ENCODE measurements around the gene C1orf159. TPM values are rescaled to one million over a fixed set of nuclear protein-coding genes. Genes with fewer than 3 reads are reported as not detected.

C1orf159 gene
- total RNA-seq, 1 experiment from 2014 or later, result 32.4 TPM

GRCh38 chr1:1083416-1084371, 32.2 kb downstream of the C1orf159 start:
- H3K36me3 Mint-ChIP-seq (ENCODE audit: insufficient read depth, unreplicated experiment), result peaks cover 42% of the 10 kb centered on the region
- H3K27ac Mint-ChIP-seq (ENCODE audit: unreplicated experiment), result no peak overlapping the region
- CTCF ChIA-PET, result no interaction called here
- intact Hi-C loops (cut with micrococcal nuclease; ENCODE audit: unreplicated experiment), result no loop called here
- no peaks in the 10 kb centered on the region for H3K27me3 Mint-ChIP-seq (ENCODE audit: unreplicated experiment)
- no peak for DNase-seq
- H3K4me1 Mint-ChIP-seq (ENCODE audit: low read depth, unreplicated experiment), result no peaks in the 10 kb centered on the region
- H3K4me3 Mint-ChIP-seq (ENCODE audit: low read depth, unreplicated experiment), result no peak overlapping the region
- no peaks in the 10 kb centered on the region for H3K9me3 Mint-ChIP-seq (ENCODE audit: low read depth, unreplicated experiment)
- TF ChIP-seq, protein P1, sequence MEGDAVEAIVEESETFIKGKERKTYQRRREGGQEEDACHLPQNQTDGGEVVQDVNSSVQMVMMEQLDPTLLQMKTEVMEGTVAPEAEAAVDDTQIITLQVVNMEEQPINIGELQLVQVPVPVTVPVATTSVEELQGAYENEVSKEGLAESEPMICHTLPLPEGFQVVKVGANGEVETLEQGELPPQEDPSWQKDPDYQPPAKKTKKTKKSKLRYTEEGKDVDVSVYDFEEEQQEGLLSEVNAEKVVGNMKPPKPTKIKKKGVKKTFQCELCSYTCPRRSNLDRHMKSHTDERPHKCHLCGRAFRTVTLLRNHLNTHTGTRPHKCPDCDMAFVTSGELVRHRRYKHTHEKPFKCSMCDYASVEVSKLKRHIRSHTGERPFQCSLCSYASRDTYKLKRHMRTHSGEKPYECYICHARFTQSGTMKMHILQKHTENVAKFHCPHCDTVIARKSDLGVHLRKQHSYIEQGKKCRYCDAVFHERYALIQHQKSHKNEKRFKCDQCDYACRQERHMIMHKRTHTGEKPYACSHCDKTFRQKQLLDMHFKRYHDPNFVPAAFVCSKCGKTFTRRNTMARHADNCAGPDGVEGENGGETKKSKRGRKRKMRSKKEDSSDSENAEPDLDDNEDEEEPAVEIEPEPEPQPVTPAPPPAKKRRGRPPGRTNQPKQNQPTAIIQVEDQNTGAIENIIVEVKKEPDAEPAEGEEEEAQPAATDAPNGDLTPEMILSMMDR (IDR thresholded peaks at IDR 0.05; ENCODE audit: unreplicated experiment), result no peak
- no TSS peak for BruUV-seq (replicated peaks)

GRCh38 chr1:1082776-1083415, 33.0 kb downstream of the C1orf159 start:
- Mint-ChIP-seq H3K9me3 (ENCODE audit: low read depth, unreplicated experiment) (no peaks in the 10 kb centered on the region), H3K36me3 (ENCODE audit: insufficient read depth, unreplicated experiment) (peaks cover 42% of the 10 kb centered on the region), H3K4me3 (ENCODE audit: low read depth, unreplicated experiment) (no peak overlapping the region), H3K4me1 (ENCODE audit: low read depth, unreplicated experiment) (no peaks in the 10 kb centered on the region), H3K27ac (ENCODE audit: unreplicated experiment) (no peak overlapping the region), H3K27me3 (ENCODE audit: unreplicated experiment) (no peaks in the 10 kb centered on the region)
- no peak for DNase-seq
- BruUV-seq (replicated peaks), result no TSS peak
- TF ChIP-seq, protein P1 (IDR thresholded peaks at IDR 0.05; ENCODE audit: unreplicated experiment), result no peak
- CTCF ChIA-PET, result no interaction called here
- intact Hi-C loops (cut with micrococcal nuclease; ENCODE audit: unreplicated experiment), result no loop called here

DNA sequence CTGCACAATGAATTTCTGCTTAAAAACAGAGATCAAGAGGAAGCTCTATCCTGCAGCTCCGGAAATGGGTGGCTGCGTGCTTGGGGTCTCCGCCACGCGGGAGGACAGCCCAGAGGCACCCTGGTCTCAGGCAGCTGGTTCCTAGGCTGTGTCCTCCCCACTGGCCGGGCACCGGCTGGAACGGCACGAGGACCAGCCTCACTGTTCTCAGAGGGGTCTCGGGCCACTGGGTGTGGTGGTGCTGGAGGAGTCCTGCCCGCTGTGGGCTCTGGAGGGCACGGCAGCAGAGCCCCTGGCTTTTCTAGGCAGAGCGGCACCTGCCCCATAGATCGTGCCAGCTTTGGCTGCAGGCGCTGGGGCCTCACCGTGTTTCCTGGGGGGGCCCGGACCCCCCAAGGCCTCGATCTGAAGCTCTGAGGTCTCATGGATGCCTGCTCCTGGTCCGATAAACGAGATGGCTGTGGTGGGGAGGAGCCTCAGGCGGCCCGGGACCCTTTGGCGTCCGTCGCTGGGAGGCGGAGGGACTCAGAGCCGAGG, 33.6 kb downstream of the C1orf159 start:
- Mint-ChIP-seq H3K4me3 (ENCODE audit: low read depth, unreplicated experiment) (no peak overlapping the region), H3K9me3 (ENCODE audit: low read depth, unreplicated experiment) (no peaks in the 10 kb centered on the region), H3K27ac (ENCODE audit: unreplicated experiment) (no peak overlapping the region), H3K36me3 (ENCODE audit: insufficient read depth, unreplicated experiment) (peaks cover 41% of the 10 kb centered on the region), H3K4me1 (ENCODE audit: low read depth, unreplicated experiment) (no peaks in the 10 kb centered on the region), H3K27me3 (ENCODE audit: unreplicated experiment) (no peaks in the 10 kb centered on the region)
- BruUV-seq (replicated peaks), result no TSS peak
- no peak for DNase-seq
- intact Hi-C loops (cut with micrococcal nuclease; ENCODE audit: unreplicated experiment), result no loop called here
- TF ChIP-seq, protein P1 (IDR thresholded peaks at IDR 0.05; ENCODE audit: unreplicated experiment), result no peak
- CTCF ChIA-PET, result no interaction called here

GRCh38 chr1:1081311-1082238, 34.3 kb downstream of the C1orf159 start:
- DNase-seq, result no peak
- H3K4me1 Mint-ChIP-seq (ENCODE audit: low read depth, unreplicated experiment), result no peaks in the 10 kb centered on the region
- BruUV-seq (replicated peaks), result no TSS peak
- H3K36me3 Mint-ChIP-seq (ENCODE audit: insufficient read depth, unreplicated experiment), result peaks cover 35% of the 10 kb centered on the region
- TF ChIP-seq, protein P1 (IDR thresholded peaks at IDR 0.05; ENCODE audit: unreplicated experiment), result no peak
- H3K27me3 Mint-ChIP-seq (ENCODE audit: unreplicated experiment), result no peaks in the 10 kb centered on the region
- CTCF ChIA-PET, result no interaction called here
- intact Hi-C loops (cut with micrococcal nuclease; ENCODE audit: unreplicated experiment), result no loop called here
- H3K27ac Mint-ChIP-seq (ENCODE audit: unreplicated experiment), result no peak overlapping the region
- H3K4me3 Mint-ChIP-seq (ENCODE audit: low read depth, unreplicated experiment), result no peak overlapping the region
- H3K9me3 Mint-ChIP-seq (ENCODE audit: low read depth, unreplicated experiment), result no peaks in the 10 kb centered on the region

Data from Calu3 (cell line).